Measurements from ENCODE around the gene GNG8. TPM values are rescaled to one million over a fixed set of nuclear protein-coding genes. Genes with fewer than 3 reads are reported as not detected.

GNG8 gene
- total RNA-seq, 1 experiment from 2014 or later: not detected

DNA sequence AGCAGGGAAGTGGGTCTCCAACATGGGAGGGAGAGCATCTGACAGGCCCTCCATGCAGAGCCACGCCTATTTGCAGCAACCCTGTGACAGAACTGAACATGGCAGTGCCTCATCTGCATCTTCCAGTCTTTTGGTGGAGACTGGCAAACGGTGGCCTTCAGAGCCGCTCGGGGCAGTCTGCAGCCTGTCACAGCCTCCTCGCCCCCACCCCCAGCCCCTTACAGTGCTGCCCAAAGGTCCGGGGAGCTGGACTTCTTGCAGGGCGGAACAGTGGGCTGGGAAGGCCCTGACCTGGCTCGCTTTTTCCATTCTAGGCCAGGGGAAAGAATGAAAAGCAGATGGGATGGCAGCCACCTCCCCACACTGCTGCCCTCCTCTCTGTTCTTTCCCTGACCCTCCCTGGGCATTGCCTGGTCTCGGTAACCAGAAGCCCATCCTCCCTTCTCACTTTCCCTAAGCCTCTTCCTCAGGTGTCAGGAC lies 32.2 kb downstream of the GNG8 start:
- TSS peak; percentile 11 for BruUV-seq (replicated peaks)
- Histone ChIP-seq H3K4me1 (peaks cover 14% of the 10 kb centered on the region), H3K27me3 (replicated peaks; ENCODE audit: control insufficient read depth, insufficient read depth, low read length) (no peaks in the 10 kb centered on the region; the same call in 1 of the 2 replicates), H3K9me3 (no peaks in the 10 kb centered on the region), H3K4me3 (ENCODE audit: low read depth, low read length) (peak overlapping the region; percentile 98), H3K36me3 (ENCODE audit: control insufficient read depth, insufficient read depth, low read length) (peaks cover 14% of the 10 kb centered on the region)
- Mint-ChIP-seq H3K4me3 (ENCODE audit: unreplicated experiment) (peak overlapping the region; percentile 94), H3K9me3 (ENCODE audit: unreplicated experiment) (no peaks in the 10 kb centered on the region), H3K27me3 (ENCODE audit: insufficient read depth, unreplicated experiment) (no peaks in the 10 kb centered on the region), H3K27ac (ENCODE audit: unreplicated experiment) (peak overlapping the region; percentile 100), H3K36me3 (ENCODE audit: insufficient read depth, unreplicated experiment) (peaks cover 60% of the 10 kb centered on the region), H3K4me1 (ENCODE audit: low read depth, unreplicated experiment) (no peaks in the 10 kb centered on the region)
- no peak for TF ChIP-seq CTCF (IDR thresholded peaks at IDR 0.05; ENCODE audit: insufficient read depth in 1 of 2, low read depth in 1 of 2, low read length in 1 of 2, severe bottlenecking in 1 of 2, unreplicated experiment in 1 of 2)
- ChIA-PET POLR2A (interaction anchor here (0.5 to 1.3 kb wide), 4 partner anchors 10 to 873 kb away, joined by 3 to 9 read pairs (median 4); partner anchors contain the start of gene FBXO46), CTCF (interaction anchor here (0.9 to 6.2 kb wide), 8 partner anchors 8 to 68 kb away, joined by 3 to 42 read pairs (median 8); partner anchors contain the start of gene DACT3)
- peak in 1 of 2 experiments; percentile 36 for DNase-seq
- intact Hi-C loops (cut with micrococcal nuclease; ENCODE audit: unreplicated experiment): loop anchor here (1.0 kb wide), 2 partner anchors 11 to 31 kb away; no protein-coding TSS in a partner anchor

- peaks cover 12% of the 10 kb centered on the region for H3K36me3 ChIP-seq (ENCODE audit: control insufficient read depth, insufficient read depth, low read length)
- ChIA-PET CTCF (interaction anchor here (0.9 to 6.2 kb wide), 8 partner anchors 9 to 67 kb away, joined by 3 to 42 read pairs (median 8); partner anchors contain the start of gene DACT3), POLR2A (interaction anchor here (0.5 to 1.3 kb wide), 5 partner anchors 11 to 873 kb away, joined by 3 to 9 read pairs (median 4); partner anchors contain the start of gene FBXO46)
Observed at GRCh38 chr19:46603195-46603637, 32.8 kb downstream of the GNG8 start.

More at GRCh38 chr19:46603195-46603637, 32.8 kb downstream of the GNG8 start:
- no peak for TF ChIP-seq CTCF (IDR thresholded peaks at IDR 0.05; ENCODE audit: insufficient read depth in 1 of 2, low read depth in 1 of 2, low read length in 1 of 2, severe bottlenecking in 1 of 2, unreplicated experiment in 1 of 2)
- H3K9me3 ChIP-seq: no peaks in the 10 kb centered on the region
- DNase-seq: peak; percentile 89
- peak overlapping the region; percentile 100 for H3K27ac Mint-ChIP-seq (ENCODE audit: unreplicated experiment)
- H3K4me3 Mint-ChIP-seq (ENCODE audit: unreplicated experiment): peak overlapping the region; percentile 94
- H3K4me1 Mint-ChIP-seq (ENCODE audit: low read depth, unreplicated experiment): no peaks in the 10 kb centered on the region
- peaks cover 59% of the 10 kb centered on the region for H3K36me3 Mint-ChIP-seq (ENCODE audit: insufficient read depth, unreplicated experiment)
- peaks cover 14% of the 10 kb centered on the region for H3K4me1 ChIP-seq
- H3K27me3 Mint-ChIP-seq (ENCODE audit: insufficient read depth, unreplicated experiment): no peaks in the 10 kb centered on the region
- H3K4me3 ChIP-seq (ENCODE audit: low read depth, low read length): peak overlapping the region; percentile 98
- no peaks in the 10 kb centered on the region; the same call in 1 of the 2 replicates for H3K27me3 ChIP-seq (replicated peaks; ENCODE audit: control insufficient read depth, insufficient read depth, low read length)
- H3K9me3 Mint-ChIP-seq (ENCODE audit: unreplicated experiment): no peaks in the 10 kb centered on the region
- no TSS peak for BruUV-seq (replicated peaks)
- intact Hi-C loops (cut with micrococcal nuclease; ENCODE audit: unreplicated experiment): loop anchor here (1.0 kb wide), 2 partner anchors 11 to 31 kb away; no protein-coding TSS in a partner anchor
